ENCODE data around the gene VTI1A. TPM values are rescaled to one million over a fixed set of nuclear protein-coding genes. Genes with fewer than 3 reads are reported as not detected.

The VTI1A gene
- polyA plus RNA-seq, 1 experiment: 20.4 TPM

DNA sequence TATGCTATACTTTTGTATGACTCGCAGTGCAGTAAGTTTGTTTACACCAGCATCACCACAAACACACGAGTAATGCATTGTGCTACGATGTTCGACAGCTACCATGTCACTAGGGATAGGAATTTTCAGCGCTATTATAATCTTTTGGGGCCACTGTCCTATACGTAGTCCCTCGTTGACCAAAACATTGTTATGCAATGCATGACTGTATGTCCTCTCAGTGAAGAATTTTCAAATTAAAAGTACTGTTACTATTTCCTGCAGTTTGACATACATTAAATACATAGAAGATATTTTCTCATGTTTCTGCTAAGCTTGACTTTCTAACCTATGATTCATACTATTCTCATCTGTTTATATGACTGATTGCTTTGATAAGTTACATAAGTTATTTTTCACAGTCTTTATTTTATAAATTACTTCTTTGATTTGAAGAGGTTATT, 203.6 kb downstream of the VTI1A start:
- Histone ChIP-seq H3K4me3 (ENCODE audit: low read depth, low read length) (no peak overlapping the region), H3K27ac (ENCODE audit: low read depth, low read length) (no peak overlapping the region), H3K9me3 (ENCODE audit: control insufficient read depth, insufficient read depth, low read length) (no peaks in the 10 kb centered on the region), H3K27me3 (ENCODE audit: control insufficient read depth, insufficient read depth, low read length) (no peaks in the 10 kb centered on the region)
- ChIA-PET CTCF (interaction anchor here (1.5 kb wide), 1 partner anchor 734 kb away, joined by 4 read pairs; no protein-coding TSS in a partner anchor), POLR2A (no interaction called here)
- DNase-seq (ENCODE audit: low read depth, low spot score): no peak
- no peak for TF ChIP-seq CTCF (IDR thresholded peaks at IDR 0.05; ENCODE audit: low read depth, low read length)

GRCh38 chr10:112653215-112653614, 206.2 kb downstream of the VTI1A start:
- DNase-seq (ENCODE audit: low read depth, low spot score): no peak
- CTCF ChIA-PET: interaction anchor here (0.8 kb wide), 1 partner anchor 88 kb away, joined by 5 read pairs; no protein-coding TSS in a partner anchor
- H3K27ac ChIP-seq (ENCODE audit: low read depth, low read length): no peak overlapping the region

GRCh38 chr10:112653851-112654250, 206.8 kb downstream of the VTI1A start:
- H3K27me3 ChIP-seq (ENCODE audit: control insufficient read depth, insufficient read depth, low read length): no peaks in the 10 kb centered on the region
- ChIA-PET CTCF (interaction anchor here (0.8 kb wide), 1 partner anchor 89 kb away, joined by 5 read pairs; no protein-coding TSS in a partner anchor), POLR2A (no interaction called here)
- no peaks in the 10 kb centered on the region for H3K9me3 ChIP-seq (ENCODE audit: control insufficient read depth, insufficient read depth, low read length)
- H3K27ac ChIP-seq (ENCODE audit: low read depth, low read length): no peak overlapping the region
- no peak overlapping the region for H3K4me3 ChIP-seq (ENCODE audit: low read depth, low read length)
- no peak for TF ChIP-seq CTCF (IDR thresholded peaks at IDR 0.05; ENCODE audit: low read depth, low read length)
- no peak for DNase-seq (ENCODE audit: low read depth, low spot score)

More at GRCh38 chr10:112653215-112653614, 206.2 kb downstream of the VTI1A start:
- TF ChIP-seq CTCF (IDR thresholded peaks at IDR 0.05; ENCODE audit: low read depth, low read length): no peak
- POLR2A ChIA-PET: no interaction called here
- Histone ChIP-seq H3K9me3 (ENCODE audit: control insufficient read depth, insufficient read depth, low read length) (no peaks in the 10 kb centered on the region), H3K27me3 (ENCODE audit: control insufficient read depth, insufficient read depth, low read length) (no peaks in the 10 kb centered on the region), H3K4me3 (ENCODE audit: low read depth, low read length) (no peak overlapping the region)

- no peak for TF ChIP-seq CTCF (IDR thresholded peaks at IDR 0.05; ENCODE audit: low read depth, low read length)
- DNase-seq (ENCODE audit: low read depth, low spot score): no peak
- H3K27ac ChIP-seq (ENCODE audit: low read depth, low read length): no peak overlapping the region
- H3K4me3 ChIP-seq (ENCODE audit: low read depth, low read length): no peak overlapping the region
- CTCF ChIA-PET: no interaction called here
- H3K9me3 ChIP-seq (ENCODE audit: control insufficient read depth, insufficient read depth, low read length): no peaks in the 10 kb centered on the region
- H3K27me3 ChIP-seq (ENCODE audit: control insufficient read depth, insufficient read depth, low read length): no peaks in the 10 kb centered on the region
- POLR2A ChIA-PET: no interaction called here
Observed at GRCh38 chr10:112654794-112655193, 207.8 kb downstream of the VTI1A start.

DNA sequence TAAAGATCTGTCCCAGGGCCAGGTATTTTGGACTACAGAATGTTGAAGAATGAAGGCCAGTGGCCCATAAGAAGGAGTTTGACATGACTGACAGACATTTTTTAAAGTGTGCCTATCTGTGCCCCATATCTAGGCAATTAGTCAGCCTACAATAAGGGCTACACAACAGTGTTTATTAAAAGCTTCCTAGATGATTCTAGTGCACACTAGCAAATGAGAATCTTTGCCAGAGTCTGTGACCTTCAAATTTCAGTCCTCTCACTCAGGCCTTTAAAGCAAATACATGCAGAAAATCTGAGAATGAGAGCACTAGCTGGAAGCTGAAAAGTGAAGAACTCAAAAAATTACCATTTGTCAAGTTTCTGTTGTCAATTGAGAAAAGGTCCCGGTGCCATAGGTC, 208.7 kb downstream of the VTI1A start:
- ChIA-PET POLR2A (interaction anchor here (0.6 kb wide), 1 partner anchor 224 kb away, joined by 4 read pairs; no protein-coding TSS in a partner anchor), CTCF (interaction anchor here (0.6 kb wide), 1 partner anchor 19 kb away, joined by 3 read pairs; no protein-coding TSS in a partner anchor)
- H3K4me3 ChIP-seq (ENCODE audit: low read depth, low read length): no peak overlapping the region
- TF ChIP-seq CTCF (IDR thresholded peaks at IDR 0.05; ENCODE audit: low read depth, low read length): no peak
- no peak for DNase-seq (ENCODE audit: low read depth, low spot score)
- no peaks in the 10 kb centered on the region for H3K9me3 ChIP-seq (ENCODE audit: control insufficient read depth, insufficient read depth, low read length)
- H3K27ac ChIP-seq (ENCODE audit: low read depth, low read length): no peak overlapping the region
- no peaks in the 10 kb centered on the region for H3K27me3 ChIP-seq (ENCODE audit: control insufficient read depth, insufficient read depth, low read length)
